Esophagus squamous epithelium (tissue), 5 donors: ENCODE data around the gene FAM151B. TPM values are rescaled to one million over a fixed set of nuclear protein-coding genes. Genes with fewer than 3 reads are reported as not detected.

Source experiments
- DNase-seq: peaks from one replicate; lab custom pipeline; 2025; lab: John Stamatoyannopoulos, UW
- H3K27ac ChIP-seq, 4 donors: fragments of 200-600 bp; sonication (generic); one replicate each; pipeline ENCODE4 v1.5.1; 2016 to 2019; ENCODE audit warnings: mild to moderate bottlenecking in 1 of 4
- H3K27me3 ChIP-seq, 4 donors: fragments of 200-600 bp; sonication (generic); 1 replicate in 3 of 4; 2 replicates in 1 of 4; pipeline versions ENCODE4 v1.5.1 to v1.6.0; 2017 to 2021; ENCODE audit warnings: antibody characterized with exemption in 1 of 4
- H3K36me3 ChIP-seq, 3 donors: fragments of 200-600 bp; sonication (generic); one replicate each; pipeline ENCODE4 v1.5.1; 2016 to 2019
- H3K4me1 ChIP-seq, 3 donors: fragments of 200-600 bp; sonication (generic); one replicate each; pipeline ENCODE4 v1.5.1; 2017 to 2019
- H3K4me3 ChIP-seq, 4 donors: fragments of 200-600 bp; sonication (generic); 1 replicate in 3 of 4; 2 replicates in 1 of 4; pipeline ENCODE4 v1.5.1; 2016 to 2019; ENCODE audit warnings: mild to moderate bottlenecking in 2 of 4, moderate library complexity in 1 of 4
- H3K9me3 ChIP-seq, 3 donors: fragments of 200-600 bp; sonication (generic); one replicate each; pipeline ENCODE4 v1.5.1; 2016 to 2019
- POLR2A ChIP-seq, 4 donors: fragments of 450-650 bp; IDR thresholded peaks; one replicate each; pipeline ENCODE4 v1.6.1; 2017; ENCODE audit warnings: antibody characterized with exemption in 4 of 4, mild to moderate bottlenecking in 4 of 4, moderate library complexity in 3 of 4
- WGBS, 2 donors: methylation state at CpG; one replicate each; pipeline ENCODE4 v1.1.5; 2018; 5-methylcytosine and 5-hydroxymethylcytosine counted together
- intact Hi-C: fragments of 100-400 bp; cut with DNase I; formaldehyde crosslinking; loops from one replicate; pipeline ENCODE4 v1.15.0; 2022
- total RNA-seq, 4 donors: library from RNA; depleted of rRNA; stranded (reverse); fragments of >200 nt; gene quantifications; one replicate each; pipeline ENCODE4 v1.1.0, GENCODE V29; 2016
- TF ChIP-seq, protein P1 (sequence below), 6 experiments: fragments of 450-650 bp in 4 of 6; fragments of 200-600 bp in 2 of 6; sonication (generic) in 2 of 6; IDR thresholded peaks; one replicate each; pipeline ENCODE4 v1.5.1; 2016 to 2019; ENCODE audit warnings: antibody characterized with exemption in 6 of 6, mild to moderate bottlenecking in 4 of 6, moderate library complexity in 4 of 6
- donor health status: DM: yes; HTN: yes; CAD: no.

FAM151B gene
- total RNA-seq, 4 donors from 2014 or later, result 0.38 to 3.6 (median 0.84) TPM

DNA sequence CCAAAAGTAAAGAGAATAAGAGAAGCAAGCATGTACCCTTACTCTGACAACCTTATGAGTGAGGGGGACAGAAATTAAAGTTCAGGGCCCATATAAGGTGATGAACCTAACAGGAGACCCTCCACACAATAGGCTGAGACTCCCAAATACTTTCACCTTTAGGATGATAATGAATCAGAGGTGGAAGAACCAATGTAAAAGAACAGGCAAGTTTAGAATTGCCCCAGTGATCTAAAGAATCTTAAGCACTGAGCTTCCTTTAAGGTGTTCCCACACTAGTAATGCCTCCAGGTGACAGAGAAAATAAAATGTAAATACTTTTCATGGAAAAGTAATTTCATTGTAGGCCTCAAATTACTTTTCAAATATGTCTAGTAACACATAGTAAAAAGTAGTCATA, 8.2 kb upstream of the FAM151B start:
- no peak for DNase-seq
- Histone ChIP-seq H3K36me3 (peaks cover 0 to 59% (median 0%) of the 10 kb centered on the region in 3 donors), H3K4me1 (peaks cover 0 to 11% (median 9%) of the 10 kb centered on the region in 3 donors), H3K27me3 (no peaks in the 10 kb centered on the region), H3K27ac (peak overlapping the region in 2 of 4 donors; percentile 7 to 18), H3K9me3 (peaks cover 0 to 6% (median 0%) of the 10 kb centered on the region in 3 donors), H3K4me3 (no peak overlapping the region)
- TF ChIP-seq, protein P1, sequence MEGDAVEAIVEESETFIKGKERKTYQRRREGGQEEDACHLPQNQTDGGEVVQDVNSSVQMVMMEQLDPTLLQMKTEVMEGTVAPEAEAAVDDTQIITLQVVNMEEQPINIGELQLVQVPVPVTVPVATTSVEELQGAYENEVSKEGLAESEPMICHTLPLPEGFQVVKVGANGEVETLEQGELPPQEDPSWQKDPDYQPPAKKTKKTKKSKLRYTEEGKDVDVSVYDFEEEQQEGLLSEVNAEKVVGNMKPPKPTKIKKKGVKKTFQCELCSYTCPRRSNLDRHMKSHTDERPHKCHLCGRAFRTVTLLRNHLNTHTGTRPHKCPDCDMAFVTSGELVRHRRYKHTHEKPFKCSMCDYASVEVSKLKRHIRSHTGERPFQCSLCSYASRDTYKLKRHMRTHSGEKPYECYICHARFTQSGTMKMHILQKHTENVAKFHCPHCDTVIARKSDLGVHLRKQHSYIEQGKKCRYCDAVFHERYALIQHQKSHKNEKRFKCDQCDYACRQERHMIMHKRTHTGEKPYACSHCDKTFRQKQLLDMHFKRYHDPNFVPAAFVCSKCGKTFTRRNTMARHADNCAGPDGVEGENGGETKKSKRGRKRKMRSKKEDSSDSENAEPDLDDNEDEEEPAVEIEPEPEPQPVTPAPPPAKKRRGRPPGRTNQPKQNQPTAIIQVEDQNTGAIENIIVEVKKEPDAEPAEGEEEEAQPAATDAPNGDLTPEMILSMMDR (IDR thresholded peaks at IDR 0.05), result no peak
- no peak for TF ChIP-seq POLR2A (IDR thresholded peaks at IDR 0.05)
- intact Hi-C loops, result loop anchor here (10.0 kb wide), 1 partner anchor 185 kb away; no protein-coding TSS in a partner anchor

DNA sequence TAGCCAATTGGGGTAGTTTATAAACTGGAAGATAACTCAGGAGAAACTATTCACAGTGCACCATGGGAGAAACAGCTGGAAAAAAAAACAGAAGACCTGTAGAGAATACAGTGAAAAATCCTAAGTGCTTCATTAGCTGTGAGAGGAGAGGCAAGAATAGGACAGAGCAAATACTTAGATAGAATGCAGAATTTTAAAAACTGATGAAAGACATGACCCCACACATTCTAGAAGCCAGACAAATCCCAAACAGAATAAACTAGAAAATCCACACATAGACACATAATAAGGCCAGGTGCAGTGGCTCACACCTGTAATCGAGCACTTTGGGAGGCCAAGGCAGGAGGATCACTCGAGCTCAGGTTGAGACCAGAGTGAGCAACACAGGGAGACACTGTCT, 7.5 kb upstream of the FAM151B start:
- intact Hi-C loops, result loop anchor here (10.0 kb wide), 1 partner anchor 184 kb away; no protein-coding TSS in a partner anchor
- Histone ChIP-seq H3K27me3 (no peaks in the 10 kb centered on the region), H3K4me3 (no peak overlapping the region), H3K9me3 (peaks cover 0 to 6% (median 0%) of the 10 kb centered on the region in 3 donors), H3K36me3 (peaks cover 0 to 53% (median 0%) of the 10 kb centered on the region in 3 donors), H3K27ac (peak overlapping the region in 2 of 4 donors; percentile 7 to 18), H3K4me1 (peaks cover 0 to 11% (median 9%) of the 10 kb centered on the region in 3 donors)
- no peak for DNase-seq
- TF ChIP-seq, protein P1 (IDR thresholded peaks at IDR 0.05), result no peak
- no peak for TF ChIP-seq POLR2A (IDR thresholded peaks at IDR 0.05)
- 89 to 90% methylated on average over 2 of the region's 2 CpGs for WGBS, 2 donors

DNA sequence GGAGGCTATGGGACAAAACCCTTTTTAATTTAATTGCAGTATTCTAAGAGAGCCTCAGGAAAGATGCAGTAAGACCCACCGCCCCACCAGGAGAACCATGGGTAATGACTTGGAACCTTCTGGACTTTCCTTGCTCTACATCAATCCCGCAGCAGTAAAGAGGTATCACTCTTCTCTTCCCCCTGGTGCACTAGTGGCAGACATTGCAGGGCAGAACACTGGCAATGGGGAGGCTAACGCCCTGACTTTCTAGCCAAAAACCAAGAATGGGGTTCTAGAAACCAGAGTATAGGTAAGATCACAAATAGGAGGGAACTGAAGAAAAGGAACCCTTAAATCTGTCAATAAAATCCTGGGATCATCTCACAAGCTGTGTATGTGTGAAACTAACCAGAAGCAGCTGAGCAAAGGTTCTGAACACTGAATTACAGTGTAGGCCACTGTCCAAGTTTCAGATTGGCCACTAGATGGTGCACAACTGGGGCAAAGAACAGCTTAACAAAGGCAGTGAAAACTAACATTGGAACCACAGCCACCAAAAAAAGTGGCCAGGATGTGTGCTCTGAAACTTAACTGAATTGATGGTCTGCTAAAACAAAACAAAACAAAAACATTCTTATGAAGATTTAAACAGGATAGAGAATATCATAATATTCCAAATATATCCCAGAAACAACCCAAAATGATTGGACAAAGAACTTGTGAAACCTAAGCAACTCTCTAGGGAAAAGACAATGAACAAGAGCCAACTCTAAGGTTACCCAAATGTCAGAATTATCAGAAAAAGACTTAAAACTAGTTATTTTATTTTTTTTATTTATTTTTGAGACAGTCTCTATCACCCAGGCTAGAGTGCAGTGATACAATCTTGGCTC, 6.6 kb upstream of the FAM151B start:
- no peak overlapping the region for H3K4me3 ChIP-seq
- TF ChIP-seq, protein P1 (IDR thresholded peaks at IDR 0.05), result peak in 5 of 6 experiments; percentile 41 to 81 (median 45)
- no peak for TF ChIP-seq POLR2A (IDR thresholded peaks at IDR 0.05)
- peaks cover 0 to 11% (median 9%) of the 10 kb centered on the region in 3 donors for H3K4me1 ChIP-seq
- peaks cover 0 to 44% (median 0%) of the 10 kb centered on the region in 3 donors for H3K36me3 ChIP-seq
- peaks cover 0 to 6% (median 0%) of the 10 kb centered on the region in 3 donors for H3K9me3 ChIP-seq
- WGBS, 2 donors, result 94 to 100% methylated on average over 3 of the region's 3 CpGs
- intact Hi-C loops, result loop anchor here (10.0 kb wide), 1 partner anchor 184 kb away; no protein-coding TSS in a partner anchor
- no peak for DNase-seq
- H3K27ac ChIP-seq, result no peak overlapping the region
- H3K27me3 ChIP-seq, result no peaks in the 10 kb centered on the region

DNA sequence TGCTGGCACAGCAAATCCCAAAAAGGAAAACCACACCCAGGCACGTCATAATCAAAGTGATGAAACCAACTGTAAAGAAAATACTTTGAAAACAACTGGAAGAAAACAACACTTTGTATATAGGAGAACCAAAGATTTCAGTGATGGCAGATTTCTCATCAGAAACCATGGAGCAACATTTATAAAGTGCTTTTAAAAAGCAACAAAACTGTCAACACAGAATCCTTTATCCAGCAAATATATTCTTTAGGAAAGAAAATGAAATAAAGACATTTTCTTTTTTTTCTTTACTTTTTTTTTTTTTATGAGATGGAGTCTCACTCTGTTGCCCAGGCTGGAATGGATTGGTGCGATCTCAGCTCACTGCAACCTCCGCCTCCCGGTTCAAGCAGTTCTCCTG, 5.3 kb upstream of the FAM151B start:
- WGBS, 2 donors, result 68 to 78% methylated on average over 4 of the region's 4 CpGs
- no peak overlapping the region for H3K4me3 ChIP-seq
- H3K36me3 ChIP-seq, result peaks cover 0 to 31% (median 0%) of the 10 kb centered on the region in 3 donors
- H3K9me3 ChIP-seq, result peaks cover 0 to 6% (median 0%) of the 10 kb centered on the region in 3 donors
- TF ChIP-seq POLR2A (IDR thresholded peaks at IDR 0.05), result no peak
- TF ChIP-seq, protein P1 (IDR thresholded peaks at IDR 0.05), result no peak
- H3K27ac ChIP-seq, result no peak overlapping the region
- intact Hi-C loops, result loop anchor here (10.0 kb wide), 1 partner anchor 182 kb away; no protein-coding TSS in a partner anchor
- DNase-seq, result no peak
- peaks cover 0 to 20% (median 18%) of the 10 kb centered on the region in 3 donors for H3K4me1 ChIP-seq
- H3K27me3 ChIP-seq, result no peaks in the 10 kb centered on the region
